ENCODE results near the gene POLR2E. TPM values are rescaled to one million over a fixed set of nuclear protein-coding genes. Genes with fewer than 3 reads are reported as not detected.
A peak's percentile ranks its signal among the peaks of the same experiment; 100 is the strongest.

Gene POLR2E
- total RNA-seq, 6 donors from 2014 or later: 50.0 to 176 (median 103) TPM

- H3K36me3 ChIP-seq: peaks cover 0 to 37% (median 12%) of the 10 kb centered on the region in 4 donors
- 75 to 94% methylated on average over 5 to 13 of the region's 17 CpGs for WGBS, 2 donors
- H3K9me3 ChIP-seq: no peaks in the 10 kb centered on the region
- peak in 1 of 2 donors; percentile 82 for DNase-seq
- H3K4me3 ChIP-seq: no peak overlapping the region
- no peak for ATAC-seq (ENCODE audit: low FRiP score in 2 of 2)
- peak overlapping the region; percentile 77 to 99 (median 97) for H3K27ac ChIP-seq
- TF ChIP-seq, protein P1, sequence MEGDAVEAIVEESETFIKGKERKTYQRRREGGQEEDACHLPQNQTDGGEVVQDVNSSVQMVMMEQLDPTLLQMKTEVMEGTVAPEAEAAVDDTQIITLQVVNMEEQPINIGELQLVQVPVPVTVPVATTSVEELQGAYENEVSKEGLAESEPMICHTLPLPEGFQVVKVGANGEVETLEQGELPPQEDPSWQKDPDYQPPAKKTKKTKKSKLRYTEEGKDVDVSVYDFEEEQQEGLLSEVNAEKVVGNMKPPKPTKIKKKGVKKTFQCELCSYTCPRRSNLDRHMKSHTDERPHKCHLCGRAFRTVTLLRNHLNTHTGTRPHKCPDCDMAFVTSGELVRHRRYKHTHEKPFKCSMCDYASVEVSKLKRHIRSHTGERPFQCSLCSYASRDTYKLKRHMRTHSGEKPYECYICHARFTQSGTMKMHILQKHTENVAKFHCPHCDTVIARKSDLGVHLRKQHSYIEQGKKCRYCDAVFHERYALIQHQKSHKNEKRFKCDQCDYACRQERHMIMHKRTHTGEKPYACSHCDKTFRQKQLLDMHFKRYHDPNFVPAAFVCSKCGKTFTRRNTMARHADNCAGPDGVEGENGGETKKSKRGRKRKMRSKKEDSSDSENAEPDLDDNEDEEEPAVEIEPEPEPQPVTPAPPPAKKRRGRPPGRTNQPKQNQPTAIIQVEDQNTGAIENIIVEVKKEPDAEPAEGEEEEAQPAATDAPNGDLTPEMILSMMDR (IDR thresholded peaks at IDR 0.05): no peak
- TF ChIP-seq POLR2AphosphoS5 (IDR thresholded peaks at IDR 0.05) (no peak), EP300 (IDR thresholded peaks at IDR 0.05) (no peak), POLR2A (IDR thresholded peaks at IDR 0.05) (no peak)
- peaks cover 53 to 61% (median 56%) of the 10 kb centered on the region in 4 donors for H3K4me1 ChIP-seq
- H3K27me3 ChIP-seq: no peaks in the 10 kb centered on the region
Observed at GRCh38 chr19:1135454-1135853, 40.3 kb upstream of the POLR2E start.

GRCh38 chr19:1134431-1134830, 39.3 kb upstream of the POLR2E start:
- Histone ChIP-seq H3K9me3 (no peaks in the 10 kb centered on the region), H3K4me3 (no peak overlapping the region), H3K4me1 (peaks cover 63 to 71% (median 67%) of the 10 kb centered on the region in 4 donors), H3K36me3 (peaks cover 0 to 34% (median 10%) of the 10 kb centered on the region in 4 donors), H3K27ac (peak overlapping the region; percentile 94 to 99 (median 97)), H3K27me3 (no peaks in the 10 kb centered on the region)
- WGBS, 2 donors: 75 to 87% methylated on average over 9 to 11 of the region's 11 CpGs
- DNase-seq (no peak), ATAC-seq (ENCODE audit: low FRiP score in 2 of 2) (no peak)
- TF ChIP-seq EP300 (IDR thresholded peaks at IDR 0.05) (peak in 2 of 4 donors; percentile 19 to 41), POLR2A (IDR thresholded peaks at IDR 0.05) (no peak), POLR2AphosphoS5 (IDR thresholded peaks at IDR 0.05) (peak; percentile 53 to 63)
- TF ChIP-seq, protein P1 (IDR thresholded peaks at IDR 0.05): no peak

- TF ChIP-seq EP300 (IDR thresholded peaks at IDR 0.05): no peak
- TF ChIP-seq POLR2AphosphoS5 (IDR thresholded peaks at IDR 0.05): peak in 1 of 2 donors; percentile 56
- TF ChIP-seq POLR2A (IDR thresholded peaks at IDR 0.05): peak in 1 of 4 donors; percentile 63
- TF ChIP-seq, protein P1 (IDR thresholded peaks at IDR 0.05): no peak
- peak overlapping the region; percentile 94 to 99 (median 97) for H3K27ac ChIP-seq
- peak; percentile 7 to 15 for ATAC-seq (ENCODE audit: low FRiP score in 2 of 2)
- H3K9me3 ChIP-seq: no peaks in the 10 kb centered on the region
- H3K27me3 ChIP-seq: no peaks in the 10 kb centered on the region
- H3K36me3 ChIP-seq: peaks cover 0 to 32% (median 9%) of the 10 kb centered on the region in 4 donors
- peak; percentile 55 to 89 for DNase-seq
- peaks cover 68 to 80% (median 74%) of the 10 kb centered on the region in 4 donors for H3K4me1 ChIP-seq
- H3K4me3 ChIP-seq: peak overlapping the region in 3 of 4 donors; percentile 60 to 74 (median 65)
- WGBS, 2 donors: 90 to 100% methylated on average over 4 to 21 of the region's 25 CpGs
Observed at GRCh38 chr19:1133471-1133929, 38.3 kb upstream of the POLR2E start.

- TF ChIP-seq POLR2AphosphoS5 (IDR thresholded peaks at IDR 0.05) (no peak), EP300 (IDR thresholded peaks at IDR 0.05) (no peak), POLR2A (IDR thresholded peaks at IDR 0.05) (peak in 1 of 4 donors; percentile 14)
- TF ChIP-seq, protein P1 (IDR thresholded peaks at IDR 0.05): no peak
- Histone ChIP-seq H3K27ac (peak overlapping the region; percentile 94 to 99 (median 97)), H3K4me3 (peak overlapping the region; percentile 3 to 74 (median 62)), H3K36me3 (peaks cover 0 to 35% (median 11%) of the 10 kb centered on the region in 4 donors), H3K9me3 (no peaks in the 10 kb centered on the region), H3K27me3 (no peaks in the 10 kb centered on the region), H3K4me1 (peaks cover 68 to 85% (median 77%) of the 10 kb centered on the region in 4 donors)
- WGBS, 2 donors: 54 to 67% methylated on average over 22 to 38 of the region's 48 CpGs
- DNase-seq: peak in 1 of 2 donors; percentile 89
- ATAC-seq (ENCODE audit: low FRiP score in 2 of 2): peak in 1 of 2 donors; percentile 22
Observed at GRCh38 chr19:1132552-1133383, 37.6 kb upstream of the POLR2E start.

Data from upper lobe of left lung (tissue), 6 donors.